HG03457 (cell line): ENCODE measurements around the gene CYP4A11.
"Not testable (repeated sequence)": the region's sequence is repeated elsewhere in the genome, so short reads cannot be mapped to it uniquely, and the experiment has no call there.

Source experiments
- ATAC-seq: cut with Tn5 transposase; IDR thresholded peaks from one replicate; pipeline ENCODE4 v1.9.1; 2021; ENCODE audit warnings: moderate number of reproducible peaks; ENCODE audit not compliant: unreplicated experiment

The CYP4A11 gene

GRCh38 chr1:46941135-46941694, at the start of gene CYP4A11:
CYP4A11 (minus strand) TSS chr1:46941476; CDS start chr1:46941433, 43 bp downstream.
- no peak for ATAC-seq

GRCh38 chr1:46990541-46990940, 49.3 kb upstream of the CYP4A11 start:
- not testable (repeated sequence) for ATAC-seq

- no peak for ATAC-seq
Observed at GRCh38 chr1:46983830-46984586, 42.7 kb upstream of the CYP4A11 start.

- no peak for ATAC-seq
Observed at GRCh38 chr1:46983166-46983829, 42.0 kb upstream of the CYP4A11 start.

- no peak for ATAC-seq
Observed at GRCh38 chr1:46969014-46969619, 27.8 kb upstream of the CYP4A11 start.

GRCh38 chr1:46962272-46962671, 21.0 kb upstream of the CYP4A11 start:
- not testable (repeated sequence) for ATAC-seq

GRCh38 chr1:46961066-46961758, 19.9 kb upstream of the CYP4A11 start:
- ATAC-seq: no peak

- no peak for ATAC-seq
Observed at GRCh38 chr1:46960250-46960649, 19.0 kb upstream of the CYP4A11 start.

- not testable (repeated sequence) for ATAC-seq
Observed at GRCh38 chr1:46955116-46955515, 13.8 kb upstream of the CYP4A11 start.

- not testable (repeated sequence) for ATAC-seq
Observed at GRCh38 chr1:46953847-46954246, 12.6 kb upstream of the CYP4A11 start.

GRCh38 chr1:46949417-46949666, 8.1 kb upstream of the CYP4A11 start:
- ATAC-seq: not testable (repeated sequence)

GRCh38 chr1:46948629-46949416, 7.5 kb upstream of the CYP4A11 start:
- ATAC-seq: no peak

- not testable (repeated sequence) for ATAC-seq
Observed at GRCh38 chr1:46947706-46948105, 6.4 kb upstream of the CYP4A11 start.

GRCh38 chr1:46942086-46942485, 810 bp upstream of the CYP4A11 start:
- ATAC-seq: no peak

- no peak for ATAC-seq
Observed at GRCh38 chr1:46940307-46940706, 969 bp downstream of the CYP4A11 start.

- ATAC-seq: no peak
Observed at GRCh38 chr1:46937270-46937669, 4.0 kb downstream of the CYP4A11 start.

- ATAC-seq: no peak
Observed at GRCh38 chr1:46936788-46937187, 4.5 kb downstream of the CYP4A11 start.

- not testable (repeated sequence) for ATAC-seq
Observed at GRCh38 chr1:46934852-46935251, 6.4 kb downstream of the CYP4A11 start.

GRCh38 chr1:46932020-46932419, 9.3 kb downstream of the CYP4A11 start:
- ATAC-seq: not testable (repeated sequence)

- no peak for ATAC-seq
Observed at GRCh38 chr1:46931151-46931550, 10.1 kb downstream of the CYP4A11 start.
